GM12875 (cell line): ENCODE measurements around the gene SLC28A2.

Experiments
- H3K4me3 ChIP-seq: one replicate; pipeline ENCODE4 v1.5.1; 2011; ENCODE audit warnings: low read depth, low read length, control low read depth
- CTCF ChIP-seq: IDR thresholded peaks from 2 replicates; pipeline ENCODE4 v1.5.1; 2011; ENCODE audit warnings: low read depth, mild to moderate bottlenecking, control low read depth, inconsistent platforms, low read length, moderate library complexity, borderline replicate concordance; ENCODE audit not compliant: insufficient read depth

The SLC28A2 gene

GRCh38 chr15:45263854-45264253 is 11.8 kb downstream of the SLC28A2 start:
- H3K4me3 ChIP-seq = no peak overlapping the region
- no peak for TF ChIP-seq CTCF

DNA sequence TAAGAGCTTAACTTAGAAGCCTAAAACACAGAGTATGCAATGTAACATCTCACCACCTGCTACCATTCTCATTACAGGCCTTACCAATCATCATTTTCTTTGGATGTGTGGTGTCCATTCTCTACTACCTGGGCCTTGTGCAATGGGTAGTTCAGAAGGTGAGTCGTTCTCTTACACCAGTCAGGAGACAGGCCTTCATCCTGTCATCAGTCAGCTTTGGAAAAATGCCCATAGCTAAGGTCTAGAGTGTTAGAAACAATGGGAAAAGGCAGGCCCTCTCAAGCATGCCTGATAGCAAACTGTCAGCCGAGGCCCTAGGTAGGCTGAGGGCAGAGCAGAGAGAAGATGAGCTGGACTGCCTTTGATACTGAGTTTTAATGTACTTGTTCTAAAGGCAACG is 13.5 kb downstream of the SLC28A2 start:
- no peak for TF ChIP-seq CTCF
- no peak overlapping the region for H3K4me3 ChIP-seq

DNA sequence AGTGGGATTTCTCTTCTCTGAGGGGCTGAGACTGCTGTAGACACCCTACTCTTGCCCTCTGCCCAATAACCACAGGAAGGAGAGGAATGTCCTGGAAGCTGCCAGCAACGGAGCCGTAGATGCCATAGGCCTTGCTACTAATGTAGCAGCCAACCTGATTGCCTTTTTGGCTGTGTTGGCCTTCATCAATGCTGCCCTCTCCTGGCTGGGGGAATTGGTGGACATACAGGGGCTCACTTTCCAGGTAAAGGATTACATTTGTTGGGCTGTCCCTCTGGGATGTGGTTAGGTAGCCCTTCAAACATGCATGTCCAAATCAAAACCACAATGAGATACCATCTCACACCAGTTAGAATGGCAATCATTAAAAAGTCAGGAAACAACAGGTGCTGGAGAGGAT is 16.1 kb downstream of the SLC28A2 start:
- TF ChIP-seq CTCF = peak; percentile 23; the same call in 1 of the 2 replicates
- no peak overlapping the region for H3K4me3 ChIP-seq

DNA sequence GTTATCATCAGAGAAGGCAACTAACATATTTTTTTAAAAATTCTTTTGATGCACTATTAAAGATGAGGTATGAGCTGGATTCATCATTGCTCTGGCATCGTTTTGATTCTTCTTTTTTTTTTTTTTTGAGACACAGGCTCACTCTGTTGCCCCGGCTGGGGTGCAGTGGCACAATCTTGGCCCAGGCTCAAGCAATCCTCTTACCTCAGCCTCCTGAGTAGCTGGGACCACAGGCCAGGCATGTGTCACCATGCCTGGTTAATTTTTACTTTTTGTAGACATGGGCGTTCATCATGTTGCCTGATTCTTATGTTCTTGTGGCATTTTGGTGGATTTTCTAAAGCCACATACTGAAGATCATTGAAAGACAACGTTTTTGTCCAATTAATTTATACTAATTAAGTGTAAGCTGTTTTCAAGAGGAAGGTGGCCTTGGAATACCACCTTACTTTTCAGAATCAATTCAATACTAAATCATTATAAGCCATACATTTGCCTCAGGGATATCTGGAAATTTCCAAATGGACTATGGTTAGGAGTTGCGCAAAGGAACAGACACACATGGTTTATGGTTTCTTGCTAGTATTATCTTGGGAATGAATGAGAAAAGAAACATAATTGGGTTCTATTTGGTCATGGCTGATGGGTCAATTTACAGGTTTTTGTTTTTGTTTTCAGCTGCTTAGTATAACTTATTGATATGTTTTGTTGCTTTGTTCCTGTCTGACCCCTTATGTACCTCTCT is 22.8 kb downstream of the SLC28A2 start:
- no peak overlapping the region for H3K4me3 ChIP-seq
- TF ChIP-seq CTCF = no peak

GRCh38 chr15:45276831-45277230 is 24.8 kb downstream of the SLC28A2 start:
- H3K4me3 ChIP-seq = no peak overlapping the region
- TF ChIP-seq CTCF = no peak; the same call in 1 of the 2 replicates

- no peak for TF ChIP-seq CTCF
- peak overlapping the region; percentile 76 for H3K4me3 ChIP-seq
These were observed 27.1 kb downstream of the SLC28A2 start for GRCh38 chr15:45279024-45279698.

DNA sequence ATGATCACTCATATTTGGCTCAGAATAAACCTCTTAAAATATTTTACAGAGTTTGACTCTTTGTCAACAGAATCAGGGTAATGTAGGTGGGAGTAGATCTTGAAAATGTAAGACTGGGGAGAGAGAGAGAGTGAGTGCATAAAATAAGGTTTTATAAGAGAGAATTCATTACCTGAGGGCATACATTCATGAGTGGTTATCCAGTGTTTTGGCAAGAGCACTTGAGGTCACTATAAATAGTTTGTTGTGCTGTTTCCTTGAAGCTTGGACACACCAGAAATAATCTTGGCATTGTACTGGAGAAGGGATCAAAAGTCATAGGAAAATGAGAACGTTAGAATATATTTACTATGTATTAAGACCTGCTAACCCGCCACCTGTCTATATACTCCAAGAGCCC is 33.4 kb downstream of the SLC28A2 start:
- no peak for TF ChIP-seq CTCF
- H3K4me3 ChIP-seq = no peak overlapping the region
